ENCODE measurements around the gene B3GNT5.

Gene B3GNT5

GRCh38 chr3:183252973-183253527, at the start of gene B3GNT5:
Gene B3GNT5, plus strand, starts transcription at chr3:183253253. Its CDS starts 16,546 bp downstream, at chr3:183269799.
- TF ChIP-seq CTCF (IDR thresholded peaks at IDR 0.05; ENCODE audit: extremely low read depth, insufficient read depth, missing control alignments): no peak
- in situ Hi-C loops (cut with MboI; ENCODE audit: low pct_unique_long_range_greater_than_20kb, low sequenced_read_pairs, unreplicated experiment): no loop called here
- no peak for DNase-seq (ENCODE audit: low spot score)

GRCh38 chr3:183203670-183204069, 49.4 kb upstream of the B3GNT5 start:
- DNase-seq (ENCODE audit: low spot score): no peak
- in situ Hi-C loops (cut with MboI; ENCODE audit: low pct_unique_long_range_greater_than_20kb, low sequenced_read_pairs, unreplicated experiment): no loop called here
- TF ChIP-seq CTCF (IDR thresholded peaks at IDR 0.05; ENCODE audit: extremely low read depth, insufficient read depth, missing control alignments): no peak

GRCh38 chr3:183208260-183208659, 44.8 kb upstream of the B3GNT5 start:
- TF ChIP-seq CTCF (IDR thresholded peaks at IDR 0.05; ENCODE audit: extremely low read depth, insufficient read depth, missing control alignments): no peak
- DNase-seq (ENCODE audit: low spot score): no peak
- in situ Hi-C loops (cut with MboI; ENCODE audit: low pct_unique_long_range_greater_than_20kb, low sequenced_read_pairs, unreplicated experiment): no loop called here

- TF ChIP-seq CTCF (IDR thresholded peaks at IDR 0.05; ENCODE audit: extremely low read depth, insufficient read depth, missing control alignments): no peak
- in situ Hi-C loops (cut with MboI; ENCODE audit: low pct_unique_long_range_greater_than_20kb, low sequenced_read_pairs, unreplicated experiment): no loop called here
- DNase-seq (ENCODE audit: low spot score): no peak
Measured at GRCh38 chr3:183208800-183209199, 44.3 kb upstream of the B3GNT5 start.

- no peak for TF ChIP-seq CTCF (IDR thresholded peaks at IDR 0.05; ENCODE audit: extremely low read depth, insufficient read depth, missing control alignments)
- no peak for DNase-seq (ENCODE audit: low spot score)
- in situ Hi-C loops (cut with MboI; ENCODE audit: low pct_unique_long_range_greater_than_20kb, low sequenced_read_pairs, unreplicated experiment): no loop called here
Measured at GRCh38 chr3:183210341-183210740, 42.7 kb upstream of the B3GNT5 start.

- in situ Hi-C loops (cut with MboI; ENCODE audit: low pct_unique_long_range_greater_than_20kb, low sequenced_read_pairs, unreplicated experiment): no loop called here
- TF ChIP-seq CTCF (IDR thresholded peaks at IDR 0.05; ENCODE audit: extremely low read depth, insufficient read depth, missing control alignments): no peak
- no peak for DNase-seq (ENCODE audit: low spot score)
Measured at GRCh38 chr3:183210862-183211341, 42.2 kb upstream of the B3GNT5 start.

All from GM13977 (cell line).